ACC112 (cell line): ENCODE data around the gene USP34.
A peak's percentile ranks its signal among the peaks of the same experiment; 100 is the strongest.
"Not testable (repeated sequence)": the region's sequence is repeated elsewhere in the genome, so short reads cannot be mapped to it uniquely, and the experiment has no call there.

Source experiments
- H2AFZ ChIP-seq: fragments of 200-600 bp; sonication (generic); one replicate; pipeline ENCODE4 v1.6.0; 2017; ENCODE audit warnings: antibody characterized with exemption, low read length; ENCODE audit not compliant: unreplicated experiment
- H3K27ac ChIP-seq: fragments of 200-600 bp; sonication (generic); 2 replicates; pipeline ENCODE4 v1.5.1; 2014; ENCODE audit warnings: low read depth, mild to moderate bottlenecking, antibody characterized with exemption, low read length, moderate library complexity
- H3K27me3 ChIP-seq: fragments of 200-600 bp; sonication (generic); 2 replicates; pipeline ENCODE4 v1.6.1; 2014; ENCODE audit warnings: mild to moderate bottlenecking, antibody characterized with exemption, low read length, moderate library complexity, mixed read lengths; ENCODE audit not compliant: insufficient read depth
- H3K36me3 ChIP-seq: fragments of 200-600 bp; sonication (generic); 2 replicates; pipeline ENCODE4 v1.6.1; 2016; ENCODE audit warnings: mild to moderate bottlenecking, antibody characterized with exemption, low read length, moderate library complexity, mixed read lengths; ENCODE audit not compliant: insufficient read depth
- H3K4me1 ChIP-seq: fragments of 200-600 bp; sonication (generic); one replicate; pipeline ENCODE4 v1.6.1; 2016; ENCODE audit warnings: low read length, mixed read lengths; ENCODE audit not compliant: insufficient read depth, unreplicated experiment, control insufficient read depth
- H3K4me3 ChIP-seq: fragments of 200-600 bp; sonication (generic); 2 replicates; pipeline ENCODE4 v1.5.1; 2014; ENCODE audit warnings: mild to moderate bottlenecking, low read depth, low read length
- H3K79me2 ChIP-seq: fragments of 200-600 bp; sonication (generic); one replicate; pipeline ENCODE4 v1.6.0; 2016; ENCODE audit warnings: low read length; ENCODE audit not compliant: control insufficient read depth, unreplicated experiment, insufficient read depth

The USP34 gene

GRCh38 chr2:61460163-61460562, 10.7 kb downstream of the USP34 start:
- Histone ChIP-seq H3K27me3 (no peaks in the 10 kb centered on the region), H3K4me3 (peak overlapping the region; percentile 2; the same call in 1 of the 2 replicates), H2AFZ (no peak overlapping the region), H3K27ac (peak overlapping the region; percentile 73), H3K79me2 (peaks cover 97% of the 10 kb centered on the region), H3K36me3 (0 out of 2 replicates have a peak, but pooled peaks cover 8% of the 10 kb centered on the region), H3K4me1 (peaks cover 17% of the 10 kb centered on the region)

- Histone ChIP-seq H3K79me2 (peaks cover 96% of the 10 kb centered on the region), H3K4me1 (peaks cover 17% of the 10 kb centered on the region), H3K4me3 (no peak overlapping the region), H3K36me3 (0 out of 2 replicates have a peak, but pooled peaks cover 8% of the 10 kb centered on the region), H3K27ac (no peak overlapping the region), H3K27me3 (no peaks in the 10 kb centered on the region), H2AFZ (no peak overlapping the region)
Observed at GRCh38 chr2:61456746-61457420, 14.0 kb downstream of the USP34 start.

DNA sequence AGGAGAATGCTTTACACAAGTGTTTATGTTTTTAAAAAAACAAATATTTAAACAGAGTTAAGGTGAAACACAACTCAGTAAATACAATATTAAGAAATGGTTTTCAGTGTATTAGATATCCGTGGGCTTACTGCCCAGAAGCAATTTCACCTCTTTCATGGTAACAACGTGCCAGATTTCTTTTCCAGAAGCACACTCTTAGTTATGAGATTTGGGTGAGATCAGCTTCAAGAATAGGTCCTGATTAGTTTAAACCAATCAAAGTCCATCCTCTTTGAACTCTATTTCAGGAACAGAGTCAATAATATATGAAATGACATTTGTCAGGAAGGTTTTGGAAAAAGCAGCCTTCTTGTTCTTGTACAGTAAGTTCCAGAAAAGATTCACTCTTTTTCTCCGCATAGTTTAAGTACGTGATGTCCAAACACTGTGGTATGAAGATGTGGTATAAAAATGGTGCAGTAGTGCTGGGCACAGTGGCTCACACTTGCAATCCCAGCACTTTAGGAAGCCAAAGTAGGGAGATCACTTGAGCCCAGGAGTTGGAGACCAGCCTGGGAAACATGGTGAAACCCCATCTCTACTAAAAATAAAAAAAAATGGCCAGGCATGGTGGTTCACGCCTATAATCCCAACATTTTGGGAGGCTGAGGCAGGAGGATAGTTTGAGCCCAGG, 14.7 kb downstream of the USP34 start:
- Histone ChIP-seq H3K27ac (no peak overlapping the region), H3K27me3 (no peaks in the 10 kb centered on the region), H3K36me3 (0 out of 2 replicates have a peak, but pooled peaks cover 8% of the 10 kb centered on the region), H3K4me3 (no peak overlapping the region), H3K79me2 (peaks cover 97% of the 10 kb centered on the region), H2AFZ (no peak overlapping the region), H3K4me1 (peaks cover 17% of the 10 kb centered on the region)

DNA sequence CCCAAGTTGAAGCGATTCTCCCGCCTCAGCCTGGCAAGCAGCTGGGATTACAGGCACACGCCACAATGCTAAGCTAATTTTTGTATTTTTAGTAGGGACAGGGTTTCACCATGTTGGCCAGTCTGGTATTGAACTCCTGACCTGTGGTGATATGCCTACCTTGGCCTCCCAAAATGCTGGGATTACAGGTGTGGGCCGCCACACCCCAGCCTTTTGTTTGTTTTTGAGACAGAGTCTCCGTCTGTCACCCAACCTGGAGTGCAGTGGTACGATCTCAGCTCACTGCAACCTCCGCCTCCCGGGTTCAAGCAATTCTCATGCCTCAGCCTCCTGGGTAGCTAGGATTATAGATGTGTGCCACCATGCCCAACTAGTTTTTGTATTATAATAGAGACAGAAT, 15.9 kb downstream of the USP34 start:
- H3K36me3 ChIP-seq, H3K27me3 ChIP-seq, H3K27ac ChIP-seq, H2AFZ ChIP-seq, H3K4me3 ChIP-seq: not testable (repeated sequence)
- Histone ChIP-seq H3K79me2 (peaks cover 96% of the 10 kb centered on the region), H3K4me1 (peaks cover 12% of the 10 kb centered on the region)

DNA sequence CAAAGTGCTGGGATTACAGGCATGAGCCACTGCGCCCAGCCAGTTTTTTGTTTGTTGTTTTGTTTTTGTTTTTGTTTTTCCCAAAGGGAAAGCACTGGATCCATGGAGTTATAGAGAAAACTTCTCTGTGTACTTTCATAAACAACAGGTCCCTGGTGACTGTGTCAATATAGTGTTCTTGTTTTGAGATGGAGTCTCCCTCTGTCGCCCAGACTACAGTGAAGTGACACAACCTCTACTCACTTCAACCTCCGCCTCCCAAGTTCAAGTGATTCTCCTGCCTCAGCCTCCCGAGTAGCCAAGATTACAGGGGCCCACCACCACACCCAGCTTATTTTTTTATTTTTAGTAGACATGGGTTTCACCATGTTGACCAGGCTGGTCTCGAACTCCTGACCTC, 16.5 kb downstream of the USP34 start:
- peaks cover 10% of the 10 kb centered on the region; the same call in 1 of the 2 replicates for H3K36me3 ChIP-seq

DNA sequence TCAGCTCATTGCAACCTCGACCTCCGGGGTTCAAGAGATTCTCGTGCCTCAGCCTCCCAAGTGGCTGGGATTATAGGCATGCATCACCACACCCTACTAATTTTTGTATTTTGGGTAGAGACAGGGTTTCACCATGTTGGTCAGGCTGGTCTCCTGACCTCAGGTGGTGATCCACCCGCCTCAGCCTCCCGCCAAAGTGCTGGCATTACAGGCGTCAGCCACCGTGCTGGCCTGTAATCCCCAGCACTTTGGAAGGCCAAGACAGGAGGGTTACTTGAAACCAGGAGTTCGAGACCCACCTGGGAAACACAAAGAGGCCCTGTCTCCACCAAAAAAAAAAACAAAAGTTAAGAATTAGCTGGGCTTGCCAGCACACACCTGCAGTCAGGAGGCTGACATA, 18.5 kb downstream of the USP34 start:
- Histone ChIP-seq H3K36me3 (peaks cover 13% of the 10 kb centered on the region; the same call in 1 of the 2 replicates), H3K4me1 (peaks cover 3% of the 10 kb centered on the region), H2AFZ (no peak overlapping the region), H3K27ac (no peak overlapping the region), H3K4me3 (no peak overlapping the region), H3K27me3 (no peaks in the 10 kb centered on the region), H3K79me2 (peaks cover 94% of the 10 kb centered on the region)

More for the DNA sequence above, 16.5 kb downstream of the USP34 start:
- Histone ChIP-seq H3K27me3 (no peaks in the 10 kb centered on the region), H3K27ac (no peak overlapping the region), H3K4me1 (peaks cover 6% of the 10 kb centered on the region), H3K4me3 (no peak overlapping the region), H3K79me2 (peaks cover 93% of the 10 kb centered on the region), H2AFZ (no peak overlapping the region)

- Histone ChIP-seq H3K4me3 (no peak overlapping the region), H3K36me3 (peaks cover 11% of the 10 kb centered on the region; the same call in 1 of the 2 replicates), H3K4me1 (peaks cover 3% of the 10 kb centered on the region)
Observed at GRCh38 chr2:61451178-61451577, 19.7 kb downstream of the USP34 start.

DNA sequence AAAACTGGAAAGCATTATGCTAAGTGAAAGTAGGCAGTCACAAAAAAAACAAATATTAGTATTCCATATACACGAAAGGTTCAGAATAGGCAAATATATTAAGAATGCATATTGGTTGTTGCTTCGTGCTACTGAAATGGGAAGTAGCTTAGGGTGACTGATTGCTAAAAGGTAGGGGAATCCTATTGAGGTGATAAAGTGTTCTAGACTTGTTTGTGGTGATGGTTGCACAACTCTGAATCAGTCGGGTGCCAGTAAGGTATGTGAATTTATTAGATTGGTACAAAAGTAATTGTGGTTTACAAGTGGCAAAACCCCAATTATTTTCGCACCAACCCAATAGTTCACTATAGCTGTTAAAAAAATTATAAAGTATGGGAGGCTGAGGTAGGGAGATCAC, 20.7 kb downstream of the USP34 start:
- no peaks in the 10 kb centered on the region for H3K27me3 ChIP-seq
- no peak overlapping the region for H3K4me3 ChIP-seq
- no peaks in the 10 kb centered on the region for H3K4me1 ChIP-seq
- H3K79me2 ChIP-seq = peaks cover 88% of the 10 kb centered on the region
- H3K27ac ChIP-seq = no peak overlapping the region
- H3K36me3 ChIP-seq = peaks cover 4% of the 10 kb centered on the region; the same call in 1 of the 2 replicates
- no peak overlapping the region for H2AFZ ChIP-seq

More at GRCh38 chr2:61451178-61451577, 19.7 kb downstream of the USP34 start:
- peaks cover 92% of the 10 kb centered on the region for H3K79me2 ChIP-seq
- no peak overlapping the region for H2AFZ ChIP-seq
- no peak overlapping the region for H3K27ac ChIP-seq
- no peaks in the 10 kb centered on the region for H3K27me3 ChIP-seq

- Histone ChIP-seq H3K79me2 (peaks cover 86% of the 10 kb centered on the region), H3K27me3 (no peaks in the 10 kb centered on the region), H3K4me3 (no peak overlapping the region), H3K36me3 (peaks cover 4% of the 10 kb centered on the region; the same call in 1 of the 2 replicates), H3K27ac (no peak overlapping the region), H3K4me1 (no peaks in the 10 kb centered on the region), H2AFZ (no peak overlapping the region)
Observed at GRCh38 chr2:61448229-61448628, 22.7 kb downstream of the USP34 start.

DNA sequence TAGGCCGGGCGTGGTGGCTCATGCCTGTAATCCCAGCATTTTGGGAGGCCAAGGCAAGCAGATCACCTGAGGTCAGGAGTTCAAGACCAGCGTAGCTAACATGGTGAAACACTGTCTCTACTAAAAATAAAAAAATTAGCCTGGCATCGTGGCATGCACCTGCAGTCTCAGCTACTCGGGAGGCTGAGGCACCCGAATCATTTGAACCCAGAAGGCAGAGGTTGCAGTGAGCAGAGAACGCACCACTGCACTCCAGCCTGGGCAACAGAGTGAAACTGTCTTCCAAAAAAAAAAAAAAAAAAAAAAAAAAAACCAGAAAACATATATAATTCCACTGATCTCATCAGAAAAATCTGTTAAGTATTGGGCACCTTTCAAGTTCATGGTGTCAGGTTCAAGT, 23.9 kb downstream of the USP34 start:
- H3K36me3 ChIP-seq, H3K27ac ChIP-seq: not testable (repeated sequence)

More for the DNA sequence above, 23.9 kb downstream of the USP34 start:
- H3K4me3 ChIP-seq, H3K4me1 ChIP-seq, H3K27me3 ChIP-seq, H2AFZ ChIP-seq: not testable (repeated sequence)
- H3K79me2 ChIP-seq = peaks cover 86% of the 10 kb centered on the region
